Endothelial cell of umbilical vein (primary cell): ENCODE data around the gene EPN2. TPM values are rescaled to one million over a fixed set of nuclear protein-coding genes. Genes with fewer than 3 reads are reported as not detected.

Source experiments
- BruUV-seq: library from RNA; stranded (reverse); fragments of 400-500 nt; replicated peaks from 2 replicates; lab custom pipeline; 2021; lab: Mats Ljungman, UMichigan
- CTCF ChIA-PET: fragments of 300-600, 350-600 bp; sonication (Branson Sonifier 250); formaldehyde crosslinking; loops from one replicate; lab custom pipeline; 2021; ENCODE audit warnings: antibody characterized with exemption, inconsistent platforms; lab: Charles Lee
- POLR2A ChIA-PET: fragments of 300-600, 350-600 bp; sonication (Branson Sonifier 250); formaldehyde crosslinking; loops from one replicate; lab custom pipeline; 2021; ENCODE audit warnings: antibody characterized with exemption, inconsistent platforms; lab: Charles Lee
- DNase-seq: peaks from one replicate; pipeline ENCODE4 v3.0.0-alpha.2; 2011; ENCODE audit warnings: low read depth, low spot score
- FAIRE-seq: peaks from 2 replicates; lab custom pipeline; 2011; peaks lifted over from hg19 to GRCh38; lab: Jason Lieb, UNC
- H2AFZ ChIP-seq: 2 replicates; pipeline ENCODE4 v1.6.0; 2012; ENCODE audit warnings: low read depth, low read length, control low read depth, inconsistent platforms
- H3K27ac ChIP-seq: 2 replicates; pipeline ENCODE4 v1.5.1; 2011; ENCODE audit warnings: low read depth, mild to moderate bottlenecking, control low read depth, low read length, moderate library complexity; ENCODE audit not compliant: insufficient read depth
- H3K27me3 ChIP-seq, 2 experiments: 2 replicates each; pipeline versions ENCODE4 v1.6.0 to v1.6.1; 2011; ENCODE audit warnings: low read length in 2 of 2, mixed read lengths in 1 of 2; ENCODE audit not compliant: control insufficient read depth in 2 of 2, insufficient read depth in 2 of 2
- H3K36me3 ChIP-seq, 2 experiments: 2 replicates in 1 of 2; 3 replicates in 1 of 2; pipeline ENCODE4 v1.5.1; 2011; ENCODE audit warnings: low read length in 2 of 2, mild to moderate bottlenecking in 1 of 2, moderate library complexity in 1 of 2; ENCODE audit not compliant: control insufficient read depth in 2 of 2, insufficient read depth in 2 of 2; ENCODE audit errors: extremely low read depth in 1 of 2
- H3K4me1 ChIP-seq: 3 replicates; pipeline ENCODE4 v1.5.1; 2011; ENCODE audit warnings: mild to moderate bottlenecking, low read length; ENCODE audit not compliant: control insufficient read depth, insufficient read depth; ENCODE audit errors: extremely low read depth
- H3K4me2 ChIP-seq: 2 replicates; pipeline ENCODE4 v1.6.1; 2011; ENCODE audit warnings: low read length, control low read depth, mixed read lengths; ENCODE audit not compliant: insufficient read depth
- H3K4me3 ChIP-seq, 3 experiments: fragments of 200-600 bp in 1 of 3; sonication (generic), shearing (Covaris generic) in 1 of 3; replicated peaks in 1 of 3; 2 replicates each; pipeline ENCODE4 v1.5.1; 2011 to 2016; ENCODE audit warnings: control low read depth in 3 of 3, low read length in 3 of 3, mild to moderate bottlenecking in 2 of 3, inconsistent platforms in 1 of 3, low read depth in 1 of 3, moderate library complexity in 1 of 3; ENCODE audit not compliant: insufficient read depth in 1 of 3
- H3K79me2 ChIP-seq: 2 replicates; pipeline ENCODE4 v1.6.0; 2012; ENCODE audit warnings: low read length, inconsistent platforms; ENCODE audit not compliant: control insufficient read depth, insufficient read depth
- H3K9ac ChIP-seq: replicated peaks from 2 replicates; pipeline ENCODE3; 2011; ENCODE audit warnings: low read length, control low read depth; ENCODE audit not compliant: insufficient read depth; ENCODE audit errors: extremely low read depth
- H3K9me1 ChIP-seq: replicated peaks from 3 replicates; pipeline ENCODE4 v1.6.0; 2011; ENCODE audit warnings: mild to moderate bottlenecking, low read length; ENCODE audit not compliant: control insufficient read depth, insufficient read depth; ENCODE audit errors: extremely low read depth
- H3K9me3 ChIP-seq: replicated peaks from 2 replicates; pipeline ENCODE4 v1.5.1; 2012; ENCODE audit warnings: low read length, inconsistent platforms; ENCODE audit not compliant: control insufficient read depth, insufficient read depth
- H4K20me1 ChIP-seq: replicated peaks from 2 replicates; pipeline ENCODE3; 2011; ENCODE audit warnings: mild to moderate bottlenecking, low read length; ENCODE audit not compliant: control insufficient read depth, insufficient read depth; ENCODE audit errors: extremely low read depth
- EZH2 ChIP-seq: IDR thresholded peaks from 2 replicates; pipeline ENCODE4 v1.6.1; 2012; ENCODE audit warnings: borderline replicate concordance, low read depth, mild to moderate bottlenecking, moderate library complexity, low read length, inconsistent platforms; ENCODE audit not compliant: severe bottlenecking
- FOS ChIP-seq: IDR thresholded peaks from 2 replicates; pipeline ENCODE4 v1.6.1; 2011; ENCODE audit warnings: mild to moderate bottlenecking, low read length, moderate library complexity, borderline replicate concordance; ENCODE audit not compliant: insufficient read depth
- GATA2 ChIP-seq: IDR thresholded peaks from 2 replicates; pipeline ENCODE4 v1.7.0; 2011; ENCODE audit warnings: low read depth, mild to moderate bottlenecking, moderate library complexity, mixed read lengths, low read length; ENCODE audit not compliant: insufficient read length, insufficient read depth
- JUN ChIP-seq: IDR thresholded peaks from 2 replicates; pipeline ENCODE4 v1.6.1; 2011; ENCODE audit warnings: borderline replicate concordance, low read depth; ENCODE audit not compliant: insufficient read length, insufficient read depth
- MYC ChIP-seq: IDR thresholded peaks from one replicate; pipeline ENCODE4 v1.6.1; 2011; ENCODE audit warnings: mild to moderate bottlenecking, low read depth, low read length
- POLR2A ChIP-seq: IDR thresholded peaks from 2 replicates; pipeline ENCODE4 v1.6.1; 2012; ENCODE audit warnings: low read depth, mild to moderate bottlenecking, control low read depth, low read length
- POLR2AphosphoS5 ChIP-seq: IDR thresholded peaks from 2 replicates; pipeline ENCODE4 v1.6.1; 2012; ENCODE audit warnings: low read depth, mild to moderate bottlenecking, control low read depth, low read length, moderate library complexity; ENCODE audit not compliant: insufficient read depth
- dilution Hi-C: fragments of 300-500 bp; cut with MboI; formaldehyde crosslinking; loops from one replicate; pipeline ENCODE4 v1.15.0; 2019; ENCODE audit warnings: low sequenced_read_pairs; ENCODE audit not compliant: extremely low pct_ligation_motif_present
- intact Hi-C: fragments of 100-400 bp; cut with micrococcal nuclease; formaldehyde crosslinking; loops from one replicate; pipeline ENCODE4 v1.10.0; 2022
- polyA plus RNA-seq, 4 experiments: library from polyadenylated mRNA; depleted of rRNA in 3 of 4; stranded (reverse) in 3 of 4; unstranded in 1 of 4; fragments of >200 nt; gene quantifications; 2 replicates each; pipeline versions ENCODE4 v1.2.1 to v1.2.3, GENCODE V29; 2011 to 2012; ENCODE audit warnings: missing spikeins in 1 of 4
- total RNA-seq: library from RNA; stranded (reverse); gene quantifications from 2 replicates; pipeline ENCODE4 v1.2.3, GENCODE V29; 2021
- TF ChIP-seq, protein P1 (sequence below): IDR thresholded peaks from 2 replicates; pipeline ENCODE4 v1.6.1; 2011; ENCODE audit not compliant: insufficient read depth, insufficient read length
- TF ChIP-seq, protein P2 (sequence below), 2 donors: IDR thresholded peaks; 1 replicate in 1 of 2; 2 replicates in 1 of 2; pipeline ENCODE4 v1.5.1; 2011; ENCODE audit warnings: low read length in 2 of 2, mild to moderate bottlenecking in 2 of 2, moderate library complexity in 2 of 2, control low read depth in 1 of 2, inconsistent platforms in 1 of 2, low read depth in 1 of 2; ENCODE audit not compliant: insufficient read depth in 1 of 2; ENCODE audit errors: extremely low read depth in 1 of 2

EPN2 gene
- total and polyA plus RNA-seq, 2 donors (not counting 3 experiments of a cell fraction or from before 2014, with no cell fraction given), result 40.3 to 70.5 TPM

- H2AFZ ChIP-seq, result no peak overlapping the region
- no peak for TF ChIP-seq POLR2A
- TF ChIP-seq EZH2, result no peak
- TF ChIP-seq, protein P1, sequence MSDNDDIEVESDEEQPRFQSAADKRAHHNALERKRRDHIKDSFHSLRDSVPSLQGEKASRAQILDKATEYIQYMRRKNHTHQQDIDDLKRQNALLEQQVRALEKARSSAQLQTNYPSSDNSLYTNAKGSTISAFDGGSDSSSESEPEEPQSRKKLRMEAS, result no peak
- no peak for TF ChIP-seq MYC
- no peak for TF ChIP-seq GATA2
- no peak for TF ChIP-seq FOS
- no peak for TF ChIP-seq JUN
- TF ChIP-seq POLR2AphosphoS5, result no peak
- TF ChIP-seq, protein P2, sequence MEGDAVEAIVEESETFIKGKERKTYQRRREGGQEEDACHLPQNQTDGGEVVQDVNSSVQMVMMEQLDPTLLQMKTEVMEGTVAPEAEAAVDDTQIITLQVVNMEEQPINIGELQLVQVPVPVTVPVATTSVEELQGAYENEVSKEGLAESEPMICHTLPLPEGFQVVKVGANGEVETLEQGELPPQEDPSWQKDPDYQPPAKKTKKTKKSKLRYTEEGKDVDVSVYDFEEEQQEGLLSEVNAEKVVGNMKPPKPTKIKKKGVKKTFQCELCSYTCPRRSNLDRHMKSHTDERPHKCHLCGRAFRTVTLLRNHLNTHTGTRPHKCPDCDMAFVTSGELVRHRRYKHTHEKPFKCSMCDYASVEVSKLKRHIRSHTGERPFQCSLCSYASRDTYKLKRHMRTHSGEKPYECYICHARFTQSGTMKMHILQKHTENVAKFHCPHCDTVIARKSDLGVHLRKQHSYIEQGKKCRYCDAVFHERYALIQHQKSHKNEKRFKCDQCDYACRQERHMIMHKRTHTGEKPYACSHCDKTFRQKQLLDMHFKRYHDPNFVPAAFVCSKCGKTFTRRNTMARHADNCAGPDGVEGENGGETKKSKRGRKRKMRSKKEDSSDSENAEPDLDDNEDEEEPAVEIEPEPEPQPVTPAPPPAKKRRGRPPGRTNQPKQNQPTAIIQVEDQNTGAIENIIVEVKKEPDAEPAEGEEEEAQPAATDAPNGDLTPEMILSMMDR (IDR thresholded peaks at IDR 0.05; ENCODE audit: extremely low read depth in 1 of 2, insufficient read depth in 1 of 2, low read depth in 1 of 2, low read length in 2 of 2), result no peak
- peaks cover 8% of the 10 kb centered on the region for H3K4me1 ChIP-seq
- DNase-seq (no peak), FAIRE-seq (no peak)
- BruUV-seq, result no TSS peak
- ChIA-PET POLR2A (no interaction called here), CTCF (no interaction called here)
- no peak overlapping the region for H3K4me2 ChIP-seq
- no peaks in the 10 kb centered on the region for H3K9me3 ChIP-seq
- no peaks in the 10 kb centered on the region for H4K20me1 ChIP-seq
- H3K4me3 ChIP-seq, result no peak overlapping the region
- dilution Hi-C loops, result no loop called here
- H3K79me2 ChIP-seq, result no peaks in the 10 kb centered on the region
- intact Hi-C loops, result no loop called here
- no peak overlapping the region for H3K27ac ChIP-seq
- no peaks in the 10 kb centered on the region for H3K9me1 ChIP-seq
- no peak overlapping the region for H3K9ac ChIP-seq
- H3K27me3 ChIP-seq, result no peaks in the 10 kb centered on the region
- H3K36me3 ChIP-seq, result peaks cover 0 to 2% of the 10 kb centered on the region in 2 experiments
Observed at GRCh38 chr17:19359151-19359550, 122.0 kb downstream of the EPN2 start.
